Upper lobe of left lung (tissue), 6 donors: ENCODE data around the gene ZBTB17. TPM values are rescaled to one million over a fixed set of nuclear protein-coding genes. Genes with fewer than 3 reads are reported as not detected.

ENCODE experiments used
- ATAC-seq, 2 donors: fragments of 200-7000 bp; cut with Tn5 transposase; one replicate each; pipeline ENCODE4 v1.9.1; 2022; ENCODE audit warnings: mild to moderate bottlenecking in 2 of 2, moderate library complexity in 2 of 2; ENCODE audit not compliant: low FRiP score in 2 of 2
- DNase-seq, 2 donors: peaks; one replicate each; pipeline ENCODE4 v3.0.0-alpha.2; 2019 to 2020
- H3K27ac ChIP-seq, 4 donors: fragments of 200-600 bp; sonication (generic); one replicate each; pipeline ENCODE4 v1.5.1; 2016 to 2019
- H3K27me3 ChIP-seq, 4 donors: fragments of 200-600 bp; sonication (generic); one replicate each; pipeline ENCODE4 v1.5.1; 2017 to 2019
- H3K36me3 ChIP-seq, 4 donors: fragments of 200-600 bp; sonication (generic); one replicate each; pipeline ENCODE4 v1.5.1; 2016 to 2019
- H3K4me1 ChIP-seq, 4 donors: fragments of 200-600 bp; sonication (generic); one replicate each; pipeline ENCODE4 v1.5.1; 2018 to 2019
- H3K4me3 ChIP-seq, 4 donors: fragments of 200-600 bp; sonication (generic); one replicate each; pipeline ENCODE4 v1.5.1; 2017 to 2019; ENCODE audit warnings: mild to moderate bottlenecking in 2 of 4, moderate library complexity in 1 of 4
- H3K9me3 ChIP-seq, 4 donors: fragments of 200-600 bp; sonication (generic); one replicate each; pipeline ENCODE4 v1.5.1; 2018 to 2019
- CTCF ChIP-seq, 6 experiments: fragments of 450-650 bp in 4 of 6; fragments of 200-600 bp in 2 of 6; sonication (generic) in 2 of 6; IDR thresholded peaks; one replicate each; pipeline ENCODE4 v1.5.1; 2016 to 2019; ENCODE audit warnings: antibody characterized with exemption in 6 of 6
- EP300 ChIP-seq, 4 donors: sonication (generic); formaldehyde crosslinking; IDR thresholded peaks; one replicate each; pipeline ENCODE4 v1.5.1; 2017; ENCODE audit warnings: antibody characterized with exemption in 4 of 4, control low read depth in 2 of 4
- POLR2A ChIP-seq, 4 donors: fragments of 450-650 bp; IDR thresholded peaks; one replicate each; pipeline ENCODE4 v1.5.1; 2016 to 2017; ENCODE audit warnings: antibody characterized with exemption in 4 of 4, mild to moderate bottlenecking in 2 of 4
- POLR2AphosphoS5 ChIP-seq, 2 donors: sonication (generic); formaldehyde crosslinking; IDR thresholded peaks; one replicate each; pipeline ENCODE4 v1.5.1; 2017; ENCODE audit warnings: antibody characterized with exemption in 2 of 2
- WGBS, 2 donors: methylation state at CpG; one replicate each; pipeline ENCODE4 v1.1.5; 2017 to 2018; 5-methylcytosine and 5-hydroxymethylcytosine counted together
- total RNA-seq, 6 donors: library from RNA; depleted of rRNA in 4 of 6; stranded (reverse); fragments of >200 nt in 4 of 6; gene quantifications; one replicate each; pipeline versions ENCODE4 v1.1.0 to v1.2.1, GENCODE V29; 2016 to 2021
- donor health status: DM: no; HTN: no; CAD: no; lungs with moderate emphysema.
- donor health status: DM: no; HTN: yes; CAD: no; lungs with severe emphysema.

The ZBTB17 gene
- total RNA-seq, 6 donors from 2014 or later = 34.1 to 94.2 (median 42.9) TPM

- no peaks in the 10 kb centered on the region for H3K9me3 ChIP-seq
- no peaks in the 10 kb centered on the region for H3K27me3 ChIP-seq
- peaks cover 24 to 52% (median 50%) of the 10 kb centered on the region in 4 donors for H3K36me3 ChIP-seq
- peak overlapping the region; percentile 86 to 90 (median 88) for H3K27ac ChIP-seq
- TF ChIP-seq EP300 (IDR thresholded peaks at IDR 0.05) (no peak), POLR2AphosphoS5 (IDR thresholded peaks at IDR 0.05) (no peak), CTCF (IDR thresholded peaks at IDR 0.05) (no peak), POLR2A (IDR thresholded peaks at IDR 0.05) (no peak)
- ATAC-seq (no peak), DNase-seq (no peak)
- H3K4me1 ChIP-seq = peaks cover 53 to 55% (median 54%) of the 10 kb centered on the region in 4 donors
- H3K4me3 ChIP-seq = no peak overlapping the region
- 86 to 97% methylated on average over 6 to 16 of the region's 16 CpGs for WGBS, 2 donors
These were observed 27.8 kb downstream of the ZBTB17 start for GRCh38 chr1:15948091-15948591.

- H3K36me3 ChIP-seq = peaks cover 30 to 58% (median 56%) of the 10 kb centered on the region in 4 donors
- DNase-seq = no peak
These were observed 28.4 kb downstream of the ZBTB17 start for GRCh38 chr1:15947382-15948090.

GRCh38 chr1:15946571-15947381, 29.1 kb downstream of the ZBTB17 start:
- Histone ChIP-seq H3K27me3 (no peaks in the 10 kb centered on the region), H3K27ac (no peak overlapping the region), H3K9me3 (no peaks in the 10 kb centered on the region), H3K36me3 (peaks cover 32 to 65% (median 64%) of the 10 kb centered on the region in 4 donors), H3K4me3 (no peak overlapping the region), H3K4me1 (peaks cover 40 to 41% (median 41%) of the 10 kb centered on the region in 4 donors)
- DNase-seq (no peak), ATAC-seq (no peak)
- 88 to 93% methylated on average over 14 to 18 of the region's 18 CpGs for WGBS, 2 donors
- no peak for TF ChIP-seq POLR2AphosphoS5 (IDR thresholded peaks at IDR 0.05)
- TF ChIP-seq CTCF (IDR thresholded peaks at IDR 0.05) = no peak
- no peak for TF ChIP-seq EP300 (IDR thresholded peaks at IDR 0.05)
- no peak for TF ChIP-seq POLR2A (IDR thresholded peaks at IDR 0.05)

More at GRCh38 chr1:15947382-15948090, 28.4 kb downstream of the ZBTB17 start:
- peak overlapping the region in 3 of 4 donors; percentile 86 to 90 (median 89) for H3K27ac ChIP-seq
- TF ChIP-seq POLR2A (IDR thresholded peaks at IDR 0.05) (no peak), POLR2AphosphoS5 (IDR thresholded peaks at IDR 0.05) (no peak), EP300 (IDR thresholded peaks at IDR 0.05) (no peak), CTCF (IDR thresholded peaks at IDR 0.05) (no peak)
- H3K9me3 ChIP-seq = no peaks in the 10 kb centered on the region
- no peak overlapping the region for H3K4me3 ChIP-seq
- ATAC-seq = no peak
- peaks cover 47 to 49% (median 48%) of the 10 kb centered on the region in 4 donors for H3K4me1 ChIP-seq
- WGBS, 2 donors = 87 to 96% methylated on average over 10 of the region's 10 CpGs
- H3K27me3 ChIP-seq = no peaks in the 10 kb centered on the region

GRCh38 chr1:15945832-15946448, 30.0 kb downstream of the ZBTB17 start:
- DNase-seq (peak in 1 of 2 donors; percentile 71), ATAC-seq (no peak)
- Histone ChIP-seq H3K4me1 (peaks cover 31 to 33% (median 32%) of the 10 kb centered on the region in 4 donors), H3K36me3 (peaks cover 32 to 74% (median 72%) of the 10 kb centered on the region in 4 donors), H3K27me3 (no peaks in the 10 kb centered on the region), H3K9me3 (no peaks in the 10 kb centered on the region), H3K27ac (no peak overlapping the region), H3K4me3 (no peak overlapping the region)
- WGBS, 2 donors = 96% methylated on average over 5 to 9 of the region's 17 CpGs
- TF ChIP-seq POLR2A (IDR thresholded peaks at IDR 0.05) (no peak), POLR2AphosphoS5 (IDR thresholded peaks at IDR 0.05) (no peak), EP300 (IDR thresholded peaks at IDR 0.05) (no peak), CTCF (IDR thresholded peaks at IDR 0.05) (no peak)
